ENCODE measurements around the gene SETDB2.

- TF ChIP-seq, protein P1, sequence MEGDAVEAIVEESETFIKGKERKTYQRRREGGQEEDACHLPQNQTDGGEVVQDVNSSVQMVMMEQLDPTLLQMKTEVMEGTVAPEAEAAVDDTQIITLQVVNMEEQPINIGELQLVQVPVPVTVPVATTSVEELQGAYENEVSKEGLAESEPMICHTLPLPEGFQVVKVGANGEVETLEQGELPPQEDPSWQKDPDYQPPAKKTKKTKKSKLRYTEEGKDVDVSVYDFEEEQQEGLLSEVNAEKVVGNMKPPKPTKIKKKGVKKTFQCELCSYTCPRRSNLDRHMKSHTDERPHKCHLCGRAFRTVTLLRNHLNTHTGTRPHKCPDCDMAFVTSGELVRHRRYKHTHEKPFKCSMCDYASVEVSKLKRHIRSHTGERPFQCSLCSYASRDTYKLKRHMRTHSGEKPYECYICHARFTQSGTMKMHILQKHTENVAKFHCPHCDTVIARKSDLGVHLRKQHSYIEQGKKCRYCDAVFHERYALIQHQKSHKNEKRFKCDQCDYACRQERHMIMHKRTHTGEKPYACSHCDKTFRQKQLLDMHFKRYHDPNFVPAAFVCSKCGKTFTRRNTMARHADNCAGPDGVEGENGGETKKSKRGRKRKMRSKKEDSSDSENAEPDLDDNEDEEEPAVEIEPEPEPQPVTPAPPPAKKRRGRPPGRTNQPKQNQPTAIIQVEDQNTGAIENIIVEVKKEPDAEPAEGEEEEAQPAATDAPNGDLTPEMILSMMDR (conservative IDR thresholded peaks at IDR 0.05; ENCODE audit: low read length): no peak
- no peak for TF ChIP-seq EZH2phosphoT487 (IDR thresholded peaks at IDR 0.05; ENCODE audit: borderline replicate concordance)
Observed at GRCh38 chr13:49419276-49419675, 24.8 kb upstream of the SETDB2 start.
